Trophoblast cell (in vitro differentiated cells and primary cell): Measurements from ENCODE around the gene PIGR.

Source experiments
- DNase-seq, 2 donors: peaks; one replicate each; pipeline ENCODE4 v3.0.0-alpha.2; 2016
- H2AFZ ChIP-seq: 2 replicates; pipeline ENCODE4 v1.6.1; 2013; ENCODE audit warnings: low read length, moderate library complexity, mild to moderate bottlenecking; ENCODE audit not compliant: insufficient read depth, poor library complexity
- H2AK5ac ChIP-seq: 2 replicates; pipeline ENCODE4 v1.6.1; 2013; ENCODE audit warnings: mild to moderate bottlenecking, low read length
- H2BK120ac ChIP-seq: 2 replicates; pipeline ENCODE4 v1.6.1; 2013; ENCODE audit warnings: low read length, mild to moderate bottlenecking, moderate library complexity; ENCODE audit not compliant: insufficient read depth, poor library complexity
- H2BK12ac ChIP-seq: 2 replicates; pipeline ENCODE4 v1.6.1; 2013; ENCODE audit warnings: mild to moderate bottlenecking, low read length, moderate library complexity
- H2BK5ac ChIP-seq: 2 replicates; pipeline ENCODE4 v1.6.1; 2013; ENCODE audit warnings: low read length, low read depth, moderate library complexity, mild to moderate bottlenecking; ENCODE audit not compliant: poor library complexity
- H3K14ac ChIP-seq: 2 replicates; pipeline ENCODE4 v1.6.1; 2013; ENCODE audit warnings: mild to moderate bottlenecking, low read length
- H3K18ac ChIP-seq: 2 replicates; pipeline ENCODE4 v1.6.1; 2013; ENCODE audit warnings: mild to moderate bottlenecking, low read length
- H3K23ac ChIP-seq: 2 replicates; pipeline ENCODE4 v1.6.1; 2013; ENCODE audit warnings: low read length
- H3K27ac ChIP-seq: 2 replicates; pipeline ENCODE4 v1.5.1; 2013; ENCODE audit warnings: low read depth, mild to moderate bottlenecking, inconsistent platforms, low read length, moderate library complexity
- H3K27me3 ChIP-seq: 2 replicates; pipeline ENCODE4 v1.6.1; 2013; ENCODE audit warnings: inconsistent platforms, mild to moderate bottlenecking, low read length, moderate library complexity; ENCODE audit not compliant: insufficient read depth
- H3K36me3 ChIP-seq, 2 experiments: 1 replicate in 1 of 2; 2 replicates in 1 of 2; pipeline ENCODE4 v1.6.1; 2013; ENCODE audit warnings: low read length in 2 of 2, mild to moderate bottlenecking in 2 of 2, moderate library complexity in 1 of 2; ENCODE audit not compliant: insufficient read depth in 2 of 2, control insufficient read depth in 1 of 2
- H3K4ac ChIP-seq: 2 replicates; pipeline ENCODE4 v1.6.1; 2013; ENCODE audit warnings: low read depth, mild to moderate bottlenecking, low read length, moderate library complexity
- H3K4me1 ChIP-seq, 2 experiments: 1 replicate in 1 of 2; 2 replicates in 1 of 2; pipeline ENCODE4 v1.6.1; 2013; ENCODE audit warnings: low read length in 2 of 2, mild to moderate bottlenecking in 2 of 2, moderate library complexity in 1 of 2; ENCODE audit not compliant: insufficient read depth in 2 of 2, control insufficient read depth in 1 of 2
- H3K4me2 ChIP-seq: 2 replicates; pipeline ENCODE4 v1.6.1; 2013; ENCODE audit warnings: inconsistent platforms, mild to moderate bottlenecking, low read length, moderate library complexity
- H3K4me3 ChIP-seq: 2 replicates; pipeline ENCODE4 v1.5.1; 2013; ENCODE audit warnings: mild to moderate bottlenecking, low read depth, low read length, inconsistent platforms
- H3K79me1 ChIP-seq: one replicate; pipeline ENCODE4 v1.6.1; 2013; ENCODE audit warnings: low read length
- H3K79me2 ChIP-seq: 2 replicates; pipeline ENCODE4 v1.6.1; 2013; ENCODE audit warnings: low read length, mild to moderate bottlenecking; ENCODE audit not compliant: control insufficient read depth, insufficient read depth, poor library complexity
- H3K9ac ChIP-seq: 2 replicates; pipeline ENCODE4 v1.6.1; 2013; ENCODE audit warnings: mild to moderate bottlenecking, low read length
- H3K9me3 ChIP-seq: 2 replicates; pipeline ENCODE4 v1.6.1; 2013; ENCODE audit warnings: low read depth, mild to moderate bottlenecking, control low read depth, inconsistent platforms, low read length; ENCODE audit not compliant: insufficient read depth
- H4K12ac ChIP-seq: 2 replicates; pipeline ENCODE4 v1.6.1; 2013; ENCODE audit warnings: low read depth, mild to moderate bottlenecking, low read length, moderate library complexity
- H4K8ac ChIP-seq: 2 replicates; pipeline ENCODE4 v1.6.1; 2013; ENCODE audit warnings: low read depth, mild to moderate bottlenecking, low read length, moderate library complexity
- H4K91ac ChIP-seq: one replicate; pipeline ENCODE4 v1.6.1; 2013; ENCODE audit warnings: low read depth, mild to moderate bottlenecking, low read length, moderate library complexity
- WGBS: extraction: QIAGEN DNeasy Blood & Tissue Kit; methylation state at CpG from one replicate; pipeline ENCODE4 v1.1.7; 2013; ENCODE audit warnings: missing lambda C conversion rate; ENCODE audit not compliant: insufficient read length, insufficient coverage; ENCODE audit errors: extremely low coverage; 5-methylcytosine and 5-hydroxymethylcytosine counted together

Gene PIGR

GRCh38 chr1:206921772-206922265 is 24.4 kb downstream of the PIGR start, which contains the start of gene FCMR:
Gene FCMR, minus strand, starts transcription at chr1:206921941. Its CDS starts 87 bp downstream, at chr1:206921854.
- H3K14ac ChIP-seq = no peak within 1 kb of the TSS
- H2AFZ ChIP-seq = no peak within 1 kb of the TSS
- DNase-seq = no peak
- H2AK5ac ChIP-seq = no peak within 1 kb of the TSS
- no peak within 1 kb of the TSS for H3K18ac ChIP-seq
- H4K8ac ChIP-seq = no peak within 1 kb of the TSS
- H2BK5ac ChIP-seq = no peak within 1 kb of the TSS
- peaks cover 10% of the 10 kb centered on the region for H3K9me3 ChIP-seq
- no peak within 1 kb of the TSS for H3K4ac ChIP-seq
- no peaks in the 10 kb centered on the region for H3K36me3 ChIP-seq
- no peak within 1 kb of the TSS for H2BK12ac ChIP-seq
- H3K79me1 ChIP-seq = no peaks in the 10 kb centered on the region
- H3K27ac ChIP-seq = no peak within 1 kb of the TSS
- no peak within 1 kb of the TSS for H3K9ac ChIP-seq
- H3K23ac ChIP-seq = no peak within 1 kb of the TSS
- no peaks in the 10 kb centered on the region for H3K4me1 ChIP-seq
- WGBS = no CpG with 5 or more reads among the region's 7 CpGs
- no peaks in the 10 kb centered on the region for H3K79me2 ChIP-seq
- no peak within 1 kb of the TSS for H3K4me2 ChIP-seq
- no peak within 1 kb of the TSS for H4K12ac ChIP-seq
- H2BK120ac ChIP-seq = no peak within 1 kb of the TSS
- H3K4me3 ChIP-seq = no peak within 1 kb of the TSS
- no peaks in the 10 kb centered on the region for H3K27me3 ChIP-seq
- H4K91ac ChIP-seq = no peak within 1 kb of the TSS

GRCh38 chr1:206918076-206918475 is 28.2 kb downstream of the PIGR start:
- Histone ChIP-seq H3K4me1 (no peaks in the 10 kb centered on the region), H3K14ac (no peak overlapping the region), H3K9me3 (peaks cover 1% of the 10 kb centered on the region), H3K9ac (no peak overlapping the region), H3K27ac (no peak overlapping the region), H2AK5ac (no peak overlapping the region), H4K12ac (no peak overlapping the region), H2AFZ (no peak overlapping the region), H3K23ac (no peak overlapping the region), H2BK12ac (no peak overlapping the region), H3K27me3 (no peaks in the 10 kb centered on the region), H3K79me2 (no peaks in the 10 kb centered on the region), H4K8ac (no peak overlapping the region), H4K91ac (no peak overlapping the region), H3K4me2 (no peak overlapping the region), H3K36me3 (no peaks in the 10 kb centered on the region), H3K4ac (no peak overlapping the region), H2BK5ac (no peak overlapping the region), H3K79me1 (no peaks in the 10 kb centered on the region), H2BK120ac (no peak overlapping the region), H3K4me3 (no peak overlapping the region), H3K18ac (no peak overlapping the region)
- no peak for DNase-seq
- no CpG with 5 or more reads among the region's 3 CpGs for WGBS

GRCh38 chr1:206916000-206916709 is 30.1 kb downstream of the PIGR start:
- Histone ChIP-seq H3K23ac (no peak overlapping the region), H3K79me2 (no peaks in the 10 kb centered on the region), H2BK120ac (no peak overlapping the region), H2BK12ac (no peak overlapping the region), H3K36me3 (no peaks in the 10 kb centered on the region), H4K12ac (no peak overlapping the region), H3K27ac (no peak overlapping the region), H3K18ac (no peak overlapping the region), H2BK5ac (no peak overlapping the region), H2AK5ac (no peak overlapping the region), H3K14ac (no peak overlapping the region), H3K27me3 (no peaks in the 10 kb centered on the region), H3K4me2 (no peak overlapping the region), H2AFZ (no peak overlapping the region), H4K91ac (no peak overlapping the region), H3K4me1 (no peaks in the 10 kb centered on the region), H4K8ac (no peak overlapping the region), H3K9me3 (no peaks in the 10 kb centered on the region), H3K79me1 (no peaks in the 10 kb centered on the region), H3K4ac (no peak overlapping the region), H3K9ac (no peak overlapping the region), H3K4me3 (no peak overlapping the region)
- WGBS = no CpG with 5 or more reads among the region's 8 CpGs
- DNase-seq = no peak

- H3K4me2 ChIP-seq = no peak overlapping the region
- H3K9me3 ChIP-seq = no peaks in the 10 kb centered on the region
- no peaks in the 10 kb centered on the region for H3K79me1 ChIP-seq
- H3K27me3 ChIP-seq = peaks cover 1% of the 10 kb centered on the region
- no peaks in the 10 kb centered on the region for H3K36me3 ChIP-seq
- H3K18ac ChIP-seq = no peak overlapping the region
- no peak overlapping the region for H4K91ac ChIP-seq
- no peaks in the 10 kb centered on the region for H3K4me1 ChIP-seq
- H2AK5ac ChIP-seq = no peak overlapping the region
- no peak overlapping the region for H3K23ac ChIP-seq
- no peak overlapping the region for H3K4me3 ChIP-seq
- H3K79me2 ChIP-seq = no peaks in the 10 kb centered on the region
- no peak overlapping the region for H3K27ac ChIP-seq
- H2BK5ac ChIP-seq = no peak overlapping the region
- no peak overlapping the region for H2BK12ac ChIP-seq
- H3K4ac ChIP-seq = no peak overlapping the region
- H3K9ac ChIP-seq = no peak overlapping the region
- H4K8ac ChIP-seq = no peak overlapping the region
- H4K12ac ChIP-seq = no peak overlapping the region
- H3K14ac ChIP-seq = no peak overlapping the region
- WGBS = no CpG with 5 or more reads among the region's 15 CpGs
- no peak for DNase-seq
- no peak overlapping the region for H2BK120ac ChIP-seq
- H2AFZ ChIP-seq = no peak overlapping the region
Measured at GRCh38 chr1:206915030-206915735, 31.1 kb downstream of the PIGR start.
